GM12875 (cell line): ENCODE measurements around the gene GAS7.

Experiments used
- H3K4me3 ChIP-seq: one replicate; pipeline ENCODE4 v1.5.1; 2011; ENCODE audit warnings: low read depth, low read length, control low read depth
- CTCF ChIP-seq: IDR thresholded peaks from 2 replicates; pipeline ENCODE4 v1.5.1; 2011; ENCODE audit warnings: low read depth, mild to moderate bottlenecking, control low read depth, inconsistent platforms, low read length, moderate library complexity, borderline replicate concordance; ENCODE audit not compliant: insufficient read depth

The GAS7 gene

GRCh38 chr17:10216213-10216938 lies 18.0 kb upstream of the GAS7 start:
- TF ChIP-seq CTCF: no peak
- no peak overlapping the region for H3K4me3 ChIP-seq

GRCh38 chr17:10215286-10215685 lies 16.9 kb upstream of the GAS7 start:
- TF ChIP-seq CTCF: no peak

GRCh38 chr17:10211666-10212065 lies 13.3 kb upstream of the GAS7 start:
- no peak for TF ChIP-seq CTCF
- H3K4me3 ChIP-seq: no peak overlapping the region

More at GRCh38 chr17:10215286-10215685, 16.9 kb upstream of the GAS7 start:
- no peak overlapping the region for H3K4me3 ChIP-seq

DNA sequence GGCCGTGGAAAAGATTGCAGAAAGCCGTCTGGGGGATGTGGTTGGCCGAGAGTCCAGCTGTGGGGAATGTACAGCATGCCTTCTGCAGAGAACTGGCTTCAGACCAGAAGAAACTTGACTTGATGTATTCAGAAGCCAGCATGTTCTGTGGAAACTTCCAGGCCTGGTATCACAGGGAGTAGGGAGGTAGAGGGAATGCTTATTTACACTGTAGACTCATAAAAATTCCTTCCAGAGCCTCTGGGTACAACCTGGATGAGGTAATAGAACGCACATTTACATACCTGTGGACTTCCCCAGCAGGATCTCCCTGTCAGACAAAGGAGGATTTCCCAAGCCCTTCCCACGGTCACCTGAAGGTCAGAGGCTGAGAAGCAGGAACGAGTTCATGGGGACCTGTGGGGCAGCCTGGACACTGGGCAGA lies 11.8 kb upstream of the GAS7 start:
- TF ChIP-seq CTCF: no peak

GRCh38 chr17:10208604-10209193 lies 10.3 kb upstream of the GAS7 start:
- no peak for TF ChIP-seq CTCF
- no peak overlapping the region for H3K4me3 ChIP-seq

More for the DNA sequence above, 11.8 kb upstream of the GAS7 start:
- H3K4me3 ChIP-seq: no peak overlapping the region

DNA sequence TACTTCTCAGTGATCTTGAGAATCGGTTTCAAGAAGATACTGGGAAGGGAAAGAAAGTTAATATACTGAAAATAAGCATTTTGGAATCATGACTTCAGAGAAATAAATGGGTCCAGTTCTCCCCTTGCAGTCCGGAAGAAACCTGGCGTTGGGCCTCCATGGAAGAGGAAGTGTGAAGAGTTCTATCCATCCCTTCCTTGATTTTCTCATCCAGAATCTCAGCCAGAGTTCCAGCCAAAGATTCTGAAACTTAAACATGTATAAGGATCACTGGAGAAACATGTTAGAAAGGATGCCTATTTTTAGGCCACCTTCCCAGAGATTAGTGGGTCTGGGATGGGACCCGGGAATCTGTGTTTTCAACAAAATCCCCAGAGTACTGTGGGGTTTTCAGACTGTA lies 8.7 kb upstream of the GAS7 start:
- H3K4me3 ChIP-seq: no peak overlapping the region
- TF ChIP-seq CTCF: no peak
